Memory B cell (primary cell): ENCODE data around the gene ABCG5.

Source experiments
- ATAC-seq: fragments of 150-1000 bp; cut with Tn5 transposase; 2 replicates; pipeline ENCODE4 v1.10.0; 2021; ENCODE audit warnings: low read depth, mild to moderate bottlenecking, moderate library complexity
- DNase-seq, 2 donors: peaks; one replicate each; pipeline ENCODE4 v3.0.0; 2022; ENCODE audit warnings: low spot score in 2 of 2
- H3K27ac Mint-ChIP-seq: one replicate; pipeline ENCODE4 v1.8.0; 2022; ENCODE audit warnings: mild to moderate bottlenecking, moderate library complexity, mixed read lengths
- H3K27me3 Mint-ChIP-seq: one replicate; pipeline ENCODE4 v1.8.0; 2022; ENCODE audit warnings: mixed read lengths
- H3K36me3 Mint-ChIP-seq: one replicate; pipeline ENCODE4 v1.8.0; 2022; ENCODE audit warnings: mild to moderate bottlenecking, mixed read lengths
- H3K4me1 Mint-ChIP-seq: one replicate; pipeline ENCODE4 v1.8.0; 2022; ENCODE audit warnings: mixed read lengths
- H3K4me3 Mint-ChIP-seq: one replicate; pipeline ENCODE4 v1.8.0; 2022; ENCODE audit warnings: mild to moderate bottlenecking, moderate library complexity, mixed read lengths
- H3K9me3 Mint-ChIP-seq: one replicate; pipeline ENCODE4 v1.8.0; 2022; ENCODE audit warnings: mixed read lengths

ABCG5 gene

GRCh38 chr2:43776324-43776723, 62.3 kb downstream of the ABCG5 start:
- DNase-seq (no peak), ATAC-seq (no peak)
- H3K9me3 Mint-ChIP-seq: no peaks in the 10 kb centered on the region
- H3K27ac Mint-ChIP-seq: no peak overlapping the region
- H3K4me3 Mint-ChIP-seq: no peak overlapping the region
- H3K36me3 Mint-ChIP-seq: peaks cover 12% of the 10 kb centered on the region
- H3K27me3 Mint-ChIP-seq: peaks cover 2% of the 10 kb centered on the region
- peaks cover 10% of the 10 kb centered on the region for H3K4me1 Mint-ChIP-seq

GRCh38 chr2:43774617-43775016, 64.0 kb downstream of the ABCG5 start:
- no peak for DNase-seq
- peaks cover 4% of the 10 kb centered on the region for H3K36me3 Mint-ChIP-seq
- H3K4me3 Mint-ChIP-seq: peak overlapping the region; percentile 99
- ATAC-seq: no peak
- no peaks in the 10 kb centered on the region for H3K9me3 Mint-ChIP-seq
- peak overlapping the region; percentile 86 for H3K27ac Mint-ChIP-seq
- H3K27me3 Mint-ChIP-seq: peaks cover 3% of the 10 kb centered on the region
- peaks cover 10% of the 10 kb centered on the region for H3K4me1 Mint-ChIP-seq

DNA sequence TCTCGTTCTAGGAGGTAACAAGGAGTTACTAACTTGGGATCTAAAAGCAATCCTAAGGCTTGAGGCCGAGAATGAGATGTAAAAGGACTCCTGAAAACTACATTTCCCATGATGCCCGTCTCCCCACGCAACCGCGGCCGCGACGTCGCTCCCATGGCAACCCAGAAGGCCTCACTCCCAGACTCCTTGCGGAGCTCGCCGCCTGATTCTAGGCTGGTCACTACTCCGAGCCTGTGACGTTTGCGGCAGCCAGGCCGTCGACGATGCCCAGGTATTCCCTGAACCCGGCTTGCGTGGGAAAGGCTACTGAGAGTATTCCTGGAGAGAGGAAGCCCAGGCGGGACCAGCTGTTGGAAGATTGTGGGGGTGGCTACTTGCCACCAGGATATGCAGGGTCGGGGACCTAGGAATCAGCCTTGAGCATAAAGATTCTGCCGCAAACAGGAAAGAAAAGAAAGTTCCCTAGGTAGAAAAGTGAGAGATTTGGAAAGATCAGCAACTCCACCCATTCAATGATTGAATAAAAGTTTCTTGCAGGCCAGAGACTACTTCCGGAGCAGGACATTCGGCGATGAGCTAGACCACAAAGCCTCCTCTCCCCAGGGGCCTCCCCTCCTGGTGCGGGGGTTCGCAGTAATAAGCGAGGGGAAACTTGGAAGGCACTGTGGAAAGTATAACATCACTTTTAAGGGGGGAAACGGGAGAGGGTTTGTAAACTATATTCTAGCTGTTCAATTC, 64.6 kb downstream of the ABCG5 start, which contains the start of gene DYNC2LI1:
DYNC2LI1 (plus strand) TSS at position 164 of the 738 bp plus-strand sequence; CDS start at position 264, 100 bp downstream.
- Mint-ChIP-seq H3K4me1 (peaks cover 10% of the 10 kb centered on the region), H3K9me3 (no peaks in the 10 kb centered on the region), H3K36me3 (no peaks in the 10 kb centered on the region), H3K27me3 (peaks cover 3% of the 10 kb centered on the region), H3K4me3 (peak within 1 kb of the TSS; percentile 99), H3K27ac (peak within 1 kb of the TSS; percentile 86)
- ATAC-seq (peak; percentile 99), DNase-seq (peak; percentile 61 to 63)

DNA sequence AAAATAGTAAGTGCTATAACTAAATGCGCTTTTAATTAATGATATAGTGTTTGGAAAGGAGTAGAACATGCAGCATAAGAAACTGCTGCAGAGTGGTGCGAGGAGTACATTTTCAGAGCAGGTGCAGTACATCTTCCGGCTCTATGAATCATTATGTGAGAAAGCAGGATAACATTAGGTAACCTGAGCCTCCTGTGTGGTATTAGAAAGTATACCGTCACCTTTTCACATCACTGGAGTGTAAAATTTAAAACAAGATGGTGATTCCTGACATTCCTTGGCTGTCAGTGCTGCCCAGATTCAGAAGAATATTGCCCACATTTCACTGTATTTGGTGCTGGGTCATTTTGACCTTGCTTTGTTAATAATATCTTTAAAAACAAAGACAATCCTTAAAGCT, 72.6 kb downstream of the ABCG5 start:
- Mint-ChIP-seq H3K36me3 (no peaks in the 10 kb centered on the region), H3K27ac (no peak overlapping the region), H3K27me3 (peaks cover 3% of the 10 kb centered on the region), H3K9me3 (no peaks in the 10 kb centered on the region), H3K4me3 (no peak overlapping the region), H3K4me1 (no peaks in the 10 kb centered on the region)
- DNase-seq (no peak), ATAC-seq (no peak)

DNA sequence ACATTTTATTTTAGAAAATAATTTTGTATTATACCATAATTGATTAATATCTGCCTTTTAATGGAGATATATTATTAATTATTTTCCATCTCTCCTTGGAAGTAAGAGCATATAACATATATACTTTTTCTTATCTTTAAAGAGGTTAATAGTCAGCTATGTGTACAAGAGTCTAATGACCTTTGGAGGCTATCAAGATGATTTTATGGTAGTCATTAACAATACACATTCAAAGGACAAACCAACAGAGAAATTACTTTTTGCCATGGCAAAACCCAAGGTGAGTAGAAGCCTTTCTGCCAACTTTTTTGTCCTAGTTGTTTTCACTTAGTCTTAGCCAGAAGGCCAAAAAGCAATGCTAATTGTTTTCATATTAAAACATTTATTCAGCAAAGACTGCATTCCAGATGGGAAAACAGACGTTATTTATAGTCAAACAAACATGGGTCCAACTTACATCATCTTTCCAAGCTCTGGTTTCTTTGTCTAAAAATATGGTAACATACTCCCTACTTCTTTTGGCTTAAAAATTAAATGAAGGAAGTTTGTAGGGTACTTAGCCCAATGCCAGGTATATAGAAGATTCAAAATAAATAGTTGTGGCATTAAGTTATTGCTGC, 74.4 kb downstream of the ABCG5 start:
- Mint-ChIP-seq H3K27me3 (peaks cover 1% of the 10 kb centered on the region), H3K36me3 (no peaks in the 10 kb centered on the region)

GRCh38 chr2:43763091-43763490, 75.5 kb downstream of the ABCG5 start:
- Mint-ChIP-seq H3K27ac (no peak overlapping the region), H3K36me3 (no peaks in the 10 kb centered on the region), H3K27me3 (peaks cover 1% of the 10 kb centered on the region), H3K4me3 (no peak overlapping the region), H3K4me1 (no peaks in the 10 kb centered on the region), H3K9me3 (no peaks in the 10 kb centered on the region)
- ATAC-seq (no peak), DNase-seq (no peak)

More for the DNA sequence above, 74.4 kb downstream of the ABCG5 start:
- Mint-ChIP-seq H3K27ac (no peak overlapping the region), H3K4me3 (no peak overlapping the region), H3K4me1 (no peaks in the 10 kb centered on the region), H3K9me3 (no peaks in the 10 kb centered on the region)
- DNase-seq: no peak
- ATAC-seq: no peak
